Nephron (organoid): Measurements from ENCODE around the gene PSMD9.
"Not testable (repeated sequence)": the region's sequence is repeated elsewhere in the genome, so short reads cannot be mapped to it uniquely, and the experiment has no call there.

ENCODE experiments used
- H3K27ac Mint-ChIP-seq, 3 experiments: 2 replicates each; pipeline ENCODE4 v1.8.0; 2020; ENCODE audit warnings: mixed read lengths in 3 of 3, mild to moderate bottlenecking in 2 of 3, moderate library complexity in 1 of 3
- H3K27me3 Mint-ChIP-seq: 2 replicates; pipeline ENCODE4 v1.8.0; 2021; ENCODE audit warnings: low read depth, mild to moderate bottlenecking, moderate library complexity, mixed read lengths
- H3K36me3 Mint-ChIP-seq: 2 replicates; pipeline ENCODE4 v1.8.0; 2020; ENCODE audit warnings: low read depth, mixed read lengths
- H3K4me1 Mint-ChIP-seq: 2 replicates; pipeline ENCODE4 v1.8.0; 2020; ENCODE audit warnings: mixed read lengths
- H3K4me3 Mint-ChIP-seq, 3 experiments: 2 replicates each; pipeline ENCODE4 v1.8.0; 2020; ENCODE audit warnings: mild to moderate bottlenecking in 3 of 3, mixed read lengths in 3 of 3, moderate library complexity in 2 of 3
- H3K9me3 Mint-ChIP-seq: 2 replicates; pipeline ENCODE4 v1.8.0; 2020; ENCODE audit warnings: mixed read lengths
- TF ChIP-seq, protein P1 (sequence below), 3 experiments: fragments of 200-600 bp; sonication (generic); IDR thresholded peaks; one replicate each; pipeline ENCODE4 v1.5.0; 2021; ENCODE audit warnings: antibody characterized with exemption in 3 of 3; ENCODE audit not compliant: unreplicated experiment in 3 of 3

The PSMD9 gene

GRCh38 chr12:121860257-121860656 is 28.3 kb upstream of the PSMD9 start:
- peaks cover 3% of the 10 kb centered on the region for H3K27me3 Mint-ChIP-seq
- H3K4me1 Mint-ChIP-seq = peaks cover 22% of the 10 kb centered on the region
- no peaks in the 10 kb centered on the region for H3K36me3 Mint-ChIP-seq
- no peak overlapping the region for H3K27ac Mint-ChIP-seq
- TF ChIP-seq, protein P1, sequence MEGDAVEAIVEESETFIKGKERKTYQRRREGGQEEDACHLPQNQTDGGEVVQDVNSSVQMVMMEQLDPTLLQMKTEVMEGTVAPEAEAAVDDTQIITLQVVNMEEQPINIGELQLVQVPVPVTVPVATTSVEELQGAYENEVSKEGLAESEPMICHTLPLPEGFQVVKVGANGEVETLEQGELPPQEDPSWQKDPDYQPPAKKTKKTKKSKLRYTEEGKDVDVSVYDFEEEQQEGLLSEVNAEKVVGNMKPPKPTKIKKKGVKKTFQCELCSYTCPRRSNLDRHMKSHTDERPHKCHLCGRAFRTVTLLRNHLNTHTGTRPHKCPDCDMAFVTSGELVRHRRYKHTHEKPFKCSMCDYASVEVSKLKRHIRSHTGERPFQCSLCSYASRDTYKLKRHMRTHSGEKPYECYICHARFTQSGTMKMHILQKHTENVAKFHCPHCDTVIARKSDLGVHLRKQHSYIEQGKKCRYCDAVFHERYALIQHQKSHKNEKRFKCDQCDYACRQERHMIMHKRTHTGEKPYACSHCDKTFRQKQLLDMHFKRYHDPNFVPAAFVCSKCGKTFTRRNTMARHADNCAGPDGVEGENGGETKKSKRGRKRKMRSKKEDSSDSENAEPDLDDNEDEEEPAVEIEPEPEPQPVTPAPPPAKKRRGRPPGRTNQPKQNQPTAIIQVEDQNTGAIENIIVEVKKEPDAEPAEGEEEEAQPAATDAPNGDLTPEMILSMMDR (IDR thresholded peaks at IDR 0.05; ENCODE audit: unreplicated experiment in 3 of 3) = no peak
- H3K4me3 Mint-ChIP-seq = no peak overlapping the region
- H3K9me3 Mint-ChIP-seq = no peaks in the 10 kb centered on the region

DNA sequence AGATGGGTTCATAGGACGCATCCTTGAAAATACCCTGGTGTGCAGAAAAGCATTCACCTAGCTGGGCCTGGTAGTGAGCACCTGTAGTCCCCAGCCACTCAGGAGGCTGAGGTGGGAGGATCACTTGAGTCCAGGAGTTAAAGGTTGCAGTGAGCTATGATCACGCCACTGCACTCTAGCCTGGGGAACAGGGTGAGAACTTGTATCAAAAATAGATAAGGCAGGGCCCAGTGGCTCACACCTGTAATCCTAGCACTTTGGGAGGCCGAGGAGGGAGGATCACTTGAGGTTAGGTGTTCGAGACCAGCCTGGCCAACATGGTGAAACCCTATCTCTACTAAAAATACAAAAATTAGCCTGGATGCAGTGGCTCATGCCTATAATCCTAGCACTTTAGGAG is 27.9 kb upstream of the PSMD9 start:
- not testable (repeated sequence) for H3K27me3 Mint-ChIP-seq, H3K27ac Mint-ChIP-seq, H3K9me3 Mint-ChIP-seq, H3K4me3 Mint-ChIP-seq, H3K36me3 Mint-ChIP-seq
- peaks cover 22% of the 10 kb centered on the region for H3K4me1 Mint-ChIP-seq

- H3K36me3 Mint-ChIP-seq = no peaks in the 10 kb centered on the region
- H3K4me1 Mint-ChIP-seq = peaks cover 22% of the 10 kb centered on the region
- H3K27ac Mint-ChIP-seq = peak overlapping the region; percentile 37 to 80 (median 69)
- no peaks in the 10 kb centered on the region for H3K9me3 Mint-ChIP-seq
- peak overlapping the region; percentile 8 to 25 (median 19) for H3K4me3 Mint-ChIP-seq
- TF ChIP-seq, protein P1 (IDR thresholded peaks at IDR 0.05; ENCODE audit: unreplicated experiment in 3 of 3) = no peak
- H3K27me3 Mint-ChIP-seq = no peaks in the 10 kb centered on the region
These were observed 26.8 kb upstream of the PSMD9 start for GRCh38 chr12:121861636-121862254.

- Mint-ChIP-seq H3K9me3 (no peaks in the 10 kb centered on the region), H3K27me3 (no peaks in the 10 kb centered on the region), H3K36me3 (no peaks in the 10 kb centered on the region), H3K4me3 (no peak overlapping the region), H3K27ac (peak overlapping the region in 1 of 3 experiments; percentile 52), H3K4me1 (peaks cover 10% of the 10 kb centered on the region)
- TF ChIP-seq, protein P1 (IDR thresholded peaks at IDR 0.05; ENCODE audit: unreplicated experiment in 3 of 3) = no peak
These were observed 22.3 kb upstream of the PSMD9 start for GRCh38 chr12:121866331-121866730.

- not testable (repeated sequence) for H3K4me3 Mint-ChIP-seq, H3K27me3 Mint-ChIP-seq, H3K4me1 Mint-ChIP-seq, H3K36me3 Mint-ChIP-seq, H3K9me3 Mint-ChIP-seq, H3K27ac Mint-ChIP-seq
These were observed 19.4 kb upstream of the PSMD9 start for GRCh38 chr12:121869229-121869628.

DNA sequence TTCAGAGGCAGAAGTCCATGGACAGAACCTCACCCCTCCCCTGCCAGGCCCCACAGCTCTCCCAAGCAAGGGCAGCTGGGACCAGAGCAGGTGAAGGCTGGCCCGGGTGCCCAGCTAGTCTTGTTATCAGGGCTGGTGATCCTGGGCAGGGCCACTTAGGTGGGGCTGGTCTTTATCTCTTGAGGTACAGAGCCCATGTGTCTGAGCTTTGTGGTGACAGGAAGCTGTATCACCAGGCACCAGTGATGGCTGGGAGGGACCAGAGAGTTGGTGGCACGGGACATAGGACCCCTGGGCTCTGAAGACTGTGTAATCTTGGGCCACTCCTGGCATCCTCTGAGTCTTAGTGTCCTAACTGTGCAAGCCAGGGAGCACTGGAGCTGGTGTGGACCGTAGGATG is 17.1 kb upstream of the PSMD9 start:
- no peaks in the 10 kb centered on the region for H3K36me3 Mint-ChIP-seq
- H3K4me3 Mint-ChIP-seq = no peak overlapping the region
- no peaks in the 10 kb centered on the region for H3K27me3 Mint-ChIP-seq
- H3K9me3 Mint-ChIP-seq = no peaks in the 10 kb centered on the region
- H3K4me1 Mint-ChIP-seq = peaks cover 8% of the 10 kb centered on the region
- H3K27ac Mint-ChIP-seq = no peak overlapping the region
- TF ChIP-seq, protein P1 (IDR thresholded peaks at IDR 0.05; ENCODE audit: unreplicated experiment in 3 of 3) = no peak

GRCh38 chr12:121872546-121873215 is 15.9 kb upstream of the PSMD9 start:
- Mint-ChIP-seq H3K36me3 (no peaks in the 10 kb centered on the region), H3K4me3 (no peak overlapping the region)

More at GRCh38 chr12:121872546-121873215, 15.9 kb upstream of the PSMD9 start:
- Mint-ChIP-seq H3K27ac (peak overlapping the region; percentile 94 to 98 (median 94)), H3K27me3 (no peaks in the 10 kb centered on the region), H3K9me3 (no peaks in the 10 kb centered on the region), H3K4me1 (peaks cover 8% of the 10 kb centered on the region)
- TF ChIP-seq, protein P1 (IDR thresholded peaks at IDR 0.05; ENCODE audit: unreplicated experiment in 3 of 3) = no peak
